HEK293 (cell line): ENCODE results near the gene CNP.
A peak's percentile ranks its signal among the peaks of the same experiment; 100 is the strongest.

Source experiments
- INSM2 ChIP-seq: fragments of 450-650 bp; formaldehyde crosslinking; IDR thresholded peaks from 2 replicates; pipeline ENCODE4 v1.5.1; 2016; ENCODE audit warnings: missing biosample characterization, missing genetic modification characterization
- KLF17 ChIP-seq: fragments of 450-650 bp; formaldehyde crosslinking; IDR thresholded peaks from 2 replicates; pipeline ENCODE4 v1.5.1; 2016; ENCODE audit warnings: missing biosample characterization, missing genetic modification characterization
- OSR2 ChIP-seq: fragments of 450-650 bp; formaldehyde crosslinking; IDR thresholded peaks from 2 replicates; pipeline ENCODE4 v1.5.1; 2016; ENCODE audit warnings: missing biosample characterization, missing genetic modification characterization
- SP2 ChIP-seq: fragments of 450-650 bp; formaldehyde crosslinking; IDR thresholded peaks from 2 replicates; pipeline ENCODE4 v1.5.1; 2016; ENCODE audit warnings: missing biosample characterization, missing genetic modification characterization
- ZBTB21 ChIP-seq: fragments of 450-650 bp; formaldehyde crosslinking; IDR thresholded peaks from 2 replicates; pipeline ENCODE4 v1.5.1; 2017; ENCODE audit warnings: missing biosample characterization, missing genetic modification characterization
- ZEB2 ChIP-seq: fragments of 450-650 bp; formaldehyde crosslinking; IDR thresholded peaks from 2 replicates; pipeline ENCODE4 v1.5.1; 2016; ENCODE audit warnings: missing biosample characterization, missing genetic modification characterization
- ZNF157 ChIP-seq: fragments of 450-650 bp; formaldehyde crosslinking; IDR thresholded peaks from 2 replicates; pipeline ENCODE4 v1.5.1; 2016; ENCODE audit warnings: missing biosample characterization, missing genetic modification characterization
- ZNF19 ChIP-seq: fragments of 450-650 bp; formaldehyde crosslinking; IDR thresholded peaks from 2 replicates; pipeline ENCODE4; 2016; ENCODE audit warnings: missing biosample characterization, missing genetic modification characterization, low read depth
- ZNF404 ChIP-seq: fragments of 450-650 bp; formaldehyde crosslinking; IDR thresholded peaks from 2 replicates; pipeline ENCODE4 v1.5.1; 2017; ENCODE audit warnings: missing biosample characterization, missing genetic modification characterization
- ZNF433 ChIP-seq: fragments of 450-650 bp; formaldehyde crosslinking; IDR thresholded peaks from 2 replicates; pipeline ENCODE4 v1.5.1; 2016; ENCODE audit warnings: missing biosample characterization, missing genetic modification characterization, low read depth
- ZNF514 ChIP-seq: fragments of 450-650 bp; formaldehyde crosslinking; IDR thresholded peaks from 2 replicates; pipeline ENCODE4 v1.5.1; 2016; ENCODE audit warnings: missing biosample characterization, missing genetic modification characterization
- ZNF544 ChIP-seq: fragments of 450-650 bp; formaldehyde crosslinking; IDR thresholded peaks from 2 replicates; pipeline ENCODE4 v1.5.0; 2017; ENCODE audit warnings: missing biosample characterization, missing genetic modification characterization
- ZNF596 ChIP-seq: fragments of 450-650 bp; IDR thresholded peaks from 2 replicates; pipeline ENCODE4 v1.5.0; 2018; ENCODE audit warnings: missing biosample characterization, mild to moderate bottlenecking, missing genetic modification characterization, moderate library complexity
- ZNF600 ChIP-seq: fragments of 450-650 bp; formaldehyde crosslinking; IDR thresholded peaks from 2 replicates; pipeline ENCODE4 v1.5.1; 2016; ENCODE audit warnings: missing biosample characterization, missing genetic modification characterization
- ZNF664 ChIP-seq: fragments of 450-650 bp; formaldehyde crosslinking; IDR thresholded peaks from 2 replicates; pipeline ENCODE4 v1.5.1; 2016; ENCODE audit warnings: missing biosample characterization, missing genetic modification characterization
- ZNF677 ChIP-seq: fragments of 450-650 bp; IDR thresholded peaks from 2 replicates; pipeline ENCODE4 v1.5.0; 2018; ENCODE audit warnings: missing biosample characterization, mild to moderate bottlenecking, missing genetic modification characterization, moderate library complexity
- ZNF76 ChIP-seq: fragments of 450-650 bp; formaldehyde crosslinking; IDR thresholded peaks from 2 replicates; pipeline ENCODE4; 2016; ENCODE audit warnings: low read depth, missing biosample characterization, missing genetic modification characterization, borderline replicate concordance
- ZNF830 ChIP-seq: fragments of 450-650 bp; IDR thresholded peaks from 2 replicates; pipeline ENCODE4 v1.5.0; 2018; ENCODE audit warnings: missing biosample characterization, missing genetic modification characterization, low read depth, mild to moderate bottlenecking, moderate library complexity
- TF ChIP-seq, protein P1 (sequence below): fragments of 450-650 bp; formaldehyde crosslinking; IDR thresholded peaks from 2 replicates; pipeline ENCODE4 v1.5.1; 2016; ENCODE audit warnings: missing biosample characterization, missing genetic modification characterization
- TF ChIP-seq, protein P2 (sequence below): fragments of 450-650 bp; formaldehyde crosslinking; IDR thresholded peaks from 2 replicates; pipeline ENCODE4 v1.5.1; 2017; ENCODE audit warnings: missing biosample characterization, missing genetic modification characterization
- TF ChIP-seq, protein P3 (sequence below): fragments of 450-650 bp; IDR thresholded peaks from 2 replicates; pipeline ENCODE4 v1.5.1; 2018; ENCODE audit warnings: missing biosample characterization, missing genetic modification characterization
- TF ChIP-seq, protein P4 (sequence below): fragments of 450-650 bp; formaldehyde crosslinking; IDR thresholded peaks from 2 replicates; pipeline ENCODE4 v1.5.1; 2016; ENCODE audit warnings: missing biosample characterization, missing genetic modification characterization
- TF ChIP-seq, protein P5 (sequence below): fragments of 450-650 bp; formaldehyde crosslinking; IDR thresholded peaks from 2 replicates; pipeline ENCODE4 v1.5.1; 2016; ENCODE audit warnings: missing biosample characterization, missing genetic modification characterization
- TF ChIP-seq, protein P6 (sequence below): fragments of 450-650 bp; formaldehyde crosslinking; IDR thresholded peaks from 2 replicates; pipeline ENCODE4 v1.5.1; 2016; ENCODE audit warnings: missing biosample characterization, missing genetic modification characterization

CNP gene

DNA sequence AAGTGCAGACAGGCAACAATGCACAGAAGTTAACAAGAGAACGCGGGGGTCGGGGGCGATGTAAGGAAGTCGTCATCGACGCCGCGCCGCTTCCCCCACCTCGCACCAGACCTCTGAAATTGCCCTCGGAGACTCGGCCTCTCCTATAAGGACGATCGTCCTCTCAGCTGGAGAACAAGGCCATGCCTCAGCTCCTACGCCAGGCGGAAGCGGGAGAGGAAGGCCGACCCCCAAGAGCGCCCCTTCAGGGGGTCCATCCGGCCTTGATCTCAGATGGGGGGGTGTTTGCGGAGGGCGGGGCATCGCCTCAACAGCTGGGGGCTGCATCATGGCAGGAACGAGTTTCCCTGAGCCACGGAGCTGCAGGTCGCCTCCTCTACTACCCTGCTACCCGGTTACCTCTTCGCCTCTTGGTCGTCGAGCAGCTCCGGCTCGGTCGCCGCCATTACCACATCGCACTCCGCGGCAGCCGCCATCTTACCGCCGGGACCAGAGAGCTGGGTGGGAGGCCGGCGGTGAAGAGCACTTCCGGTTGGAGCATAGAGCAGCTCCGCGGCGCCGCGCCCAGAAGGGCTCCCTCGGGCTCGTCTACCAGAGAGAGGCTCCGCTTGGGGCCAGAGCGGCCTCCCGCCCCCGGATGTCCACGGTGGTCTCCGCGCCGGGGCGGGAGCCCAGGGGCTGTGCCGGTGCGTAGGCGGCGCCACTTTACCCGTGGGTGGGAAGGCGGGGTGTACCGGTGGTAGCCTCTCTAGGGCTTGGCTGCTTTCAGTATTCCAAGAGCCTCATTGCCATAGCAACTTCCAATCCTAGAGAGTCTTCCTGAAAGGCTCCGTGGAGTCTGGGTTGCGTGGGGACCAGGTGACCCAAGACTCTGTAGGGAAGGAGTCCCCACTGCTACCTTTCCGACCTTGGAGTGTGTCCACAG, 50.6 kb downstream of the CNP start, which contains the start of gene DNAJC7 (continued):
- TF ChIP-seq ZNF830, result no peak
- TF ChIP-seq KLF17 (tag by site-specific recombination), result no peak; the same call in none of the 2 replicates
- no peak for TF ChIP-seq ZNF514 (tag by site-specific recombination)
- 0 out of 2 replicates have a peak, but pooled peaks have one; percentile 18 for TF ChIP-seq ZNF600
- TF ChIP-seq ZNF19, result no peak
- TF ChIP-seq ZEB2 (tag by site-specific recombination), result peak; percentile 99
- TF ChIP-seq SP2 (tag by site-specific recombination), result peak; percentile 97
- TF ChIP-seq, protein P1, sequence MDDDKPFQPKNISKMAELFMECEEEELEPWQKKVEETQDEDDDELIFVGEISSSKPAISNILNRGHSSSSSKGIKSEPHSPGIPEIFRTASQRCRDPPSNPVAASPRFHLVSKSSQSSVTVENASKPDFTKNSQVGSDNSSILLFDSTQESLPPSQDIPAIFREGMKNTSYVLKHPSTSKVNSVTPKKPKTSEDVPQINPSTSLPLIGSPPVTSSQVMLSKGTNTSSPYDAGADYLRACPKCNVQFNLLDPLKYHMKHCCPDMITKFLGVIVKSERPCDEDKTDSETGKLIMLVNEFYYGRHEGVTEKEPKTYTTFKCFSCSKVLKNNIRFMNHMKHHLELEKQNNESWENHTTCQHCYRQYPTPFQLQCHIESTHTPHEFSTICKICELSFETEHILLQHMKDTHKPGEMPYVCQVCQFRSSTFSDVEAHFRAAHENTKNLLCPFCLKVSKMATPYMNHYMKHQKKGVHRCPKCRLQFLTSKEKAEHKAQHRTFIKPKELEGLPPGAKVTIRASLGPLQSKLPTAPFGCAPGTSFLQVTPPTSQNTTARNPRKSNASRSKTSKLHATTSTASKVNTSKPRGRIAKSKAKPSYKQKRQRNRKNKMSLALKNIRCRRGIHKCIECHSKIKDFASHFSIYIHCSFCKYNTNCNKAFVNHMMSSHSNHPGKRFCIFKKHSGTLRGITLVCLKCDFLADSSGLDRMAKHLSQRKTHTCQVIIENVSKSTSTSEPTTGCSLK (tag by site-specific recombination), result no peak
- TF ChIP-seq, protein P2, sequence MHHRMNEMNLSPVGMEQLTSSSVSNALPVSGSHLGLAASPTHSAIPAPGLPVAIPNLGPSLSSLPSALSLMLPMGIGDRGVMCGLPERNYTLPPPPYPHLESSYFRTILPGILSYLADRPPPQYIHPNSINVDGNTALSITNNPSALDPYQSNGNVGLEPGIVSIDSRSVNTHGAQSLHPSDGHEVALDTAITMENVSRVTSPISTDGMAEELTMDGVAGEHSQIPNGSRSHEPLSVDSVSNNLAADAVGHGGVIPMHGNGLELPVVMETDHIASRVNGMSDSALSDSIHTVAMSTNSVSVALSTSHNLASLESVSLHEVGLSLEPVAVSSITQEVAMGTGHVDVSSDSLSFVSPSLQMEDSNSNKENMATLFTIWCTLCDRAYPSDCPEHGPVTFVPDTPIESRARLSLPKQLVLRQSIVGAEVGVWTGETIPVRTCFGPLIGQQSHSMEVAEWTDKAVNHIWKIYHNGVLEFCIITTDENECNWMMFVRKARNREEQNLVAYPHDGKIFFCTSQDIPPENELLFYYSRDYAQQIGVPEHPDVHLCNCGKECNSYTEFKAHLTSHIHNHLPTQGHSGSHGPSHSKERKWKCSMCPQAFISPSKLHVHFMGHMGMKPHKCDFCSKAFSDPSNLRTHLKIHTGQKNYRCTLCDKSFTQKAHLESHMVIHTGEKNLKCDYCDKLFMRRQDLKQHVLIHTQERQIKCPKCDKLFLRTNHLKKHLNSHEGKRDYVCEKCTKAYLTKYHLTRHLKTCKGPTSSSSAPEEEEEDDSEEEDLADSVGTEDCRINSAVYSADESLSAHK, result no peak
- TF ChIP-seq ZNF677 (tag by site-specific recombination), result no peak
- TF ChIP-seq, protein P3, sequence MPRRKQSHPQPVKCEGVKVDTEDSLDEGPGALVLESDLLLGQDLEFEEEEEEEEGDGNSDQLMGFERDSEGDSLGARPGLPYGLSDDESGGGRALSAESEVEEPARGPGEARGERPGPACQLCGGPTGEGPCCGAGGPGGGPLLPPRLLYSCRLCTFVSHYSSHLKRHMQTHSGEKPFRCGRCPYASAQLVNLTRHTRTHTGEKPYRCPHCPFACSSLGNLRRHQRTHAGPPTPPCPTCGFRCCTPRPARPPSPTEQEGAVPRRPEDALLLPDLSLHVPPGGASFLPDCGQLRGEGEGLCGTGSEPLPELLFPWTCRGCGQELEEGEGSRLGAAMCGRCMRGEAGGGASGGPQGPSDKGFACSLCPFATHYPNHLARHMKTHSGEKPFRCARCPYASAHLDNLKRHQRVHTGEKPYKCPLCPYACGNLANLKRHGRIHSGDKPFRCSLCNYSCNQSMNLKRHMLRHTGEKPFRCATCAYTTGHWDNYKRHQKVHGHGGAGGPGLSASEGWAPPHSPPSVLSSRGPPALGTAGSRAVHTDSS (tag by site-specific recombination), result no peak
- no peak for TF ChIP-seq ZNF664
- no peak for TF ChIP-seq ZNF404 (tag by site-specific recombination)
- peak; percentile 84; the same call in 1 of the 2 replicates for TF ChIP-seq ZNF76 (tag by site-specific recombination)
- TF ChIP-seq INSM2 (tag by site-specific recombination), result 0 out of 2 replicates have a peak, but pooled peaks have one; percentile 63
- no peak for TF ChIP-seq ZNF544
- no peak; the same call in 1 of the 2 replicates for TF ChIP-seq OSR2 (tag by site-specific recombination)
- TF ChIP-seq, protein P4, sequence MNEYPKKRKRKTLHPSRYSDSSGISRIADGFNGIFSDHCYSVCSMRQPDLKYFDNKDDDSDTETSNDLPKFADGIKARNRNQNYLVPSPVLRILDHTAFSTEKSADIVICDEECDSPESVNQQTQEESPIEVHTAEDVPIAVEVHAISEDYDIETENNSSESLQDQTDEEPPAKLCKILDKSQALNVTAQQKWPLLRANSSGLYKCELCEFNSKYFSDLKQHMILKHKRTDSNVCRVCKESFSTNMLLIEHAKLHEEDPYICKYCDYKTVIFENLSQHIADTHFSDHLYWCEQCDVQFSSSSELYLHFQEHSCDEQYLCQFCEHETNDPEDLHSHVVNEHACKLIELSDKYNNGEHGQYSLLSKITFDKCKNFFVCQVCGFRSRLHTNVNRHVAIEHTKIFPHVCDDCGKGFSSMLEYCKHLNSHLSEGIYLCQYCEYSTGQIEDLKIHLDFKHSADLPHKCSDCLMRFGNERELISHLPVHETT (tag by site-specific recombination), result peak; percentile 79; the same call in 1 of the 2 replicates
- TF ChIP-seq ZNF433 (tag by site-specific recombination), result no peak
- TF ChIP-seq, protein P5, sequence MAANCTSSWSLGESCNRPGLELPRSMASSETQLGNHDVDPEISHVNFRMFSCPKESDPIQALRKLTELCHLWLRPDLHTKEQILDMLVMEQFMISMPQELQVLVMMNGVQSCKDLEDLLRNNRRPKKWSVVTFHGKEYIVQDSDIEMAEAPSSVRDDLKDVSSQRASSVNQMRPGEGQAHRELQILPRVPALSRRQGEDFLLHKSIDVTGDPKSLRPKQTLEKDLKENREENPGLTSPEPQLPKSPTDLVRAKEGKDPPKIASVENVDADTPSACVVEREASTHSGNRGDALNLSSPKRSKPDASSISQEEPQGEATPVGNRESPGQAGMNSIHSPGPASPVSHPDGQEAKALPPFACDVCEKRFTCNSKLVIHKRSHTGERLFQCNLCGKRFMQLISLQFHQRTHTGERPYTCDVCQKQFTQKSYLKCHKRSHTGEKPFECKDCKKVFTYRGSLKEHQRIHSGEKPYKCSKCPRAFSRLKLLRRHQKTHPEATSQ, result 0 out of 2 replicates have a peak, but pooled peaks have one; percentile 61
- TF ChIP-seq, protein P6, sequence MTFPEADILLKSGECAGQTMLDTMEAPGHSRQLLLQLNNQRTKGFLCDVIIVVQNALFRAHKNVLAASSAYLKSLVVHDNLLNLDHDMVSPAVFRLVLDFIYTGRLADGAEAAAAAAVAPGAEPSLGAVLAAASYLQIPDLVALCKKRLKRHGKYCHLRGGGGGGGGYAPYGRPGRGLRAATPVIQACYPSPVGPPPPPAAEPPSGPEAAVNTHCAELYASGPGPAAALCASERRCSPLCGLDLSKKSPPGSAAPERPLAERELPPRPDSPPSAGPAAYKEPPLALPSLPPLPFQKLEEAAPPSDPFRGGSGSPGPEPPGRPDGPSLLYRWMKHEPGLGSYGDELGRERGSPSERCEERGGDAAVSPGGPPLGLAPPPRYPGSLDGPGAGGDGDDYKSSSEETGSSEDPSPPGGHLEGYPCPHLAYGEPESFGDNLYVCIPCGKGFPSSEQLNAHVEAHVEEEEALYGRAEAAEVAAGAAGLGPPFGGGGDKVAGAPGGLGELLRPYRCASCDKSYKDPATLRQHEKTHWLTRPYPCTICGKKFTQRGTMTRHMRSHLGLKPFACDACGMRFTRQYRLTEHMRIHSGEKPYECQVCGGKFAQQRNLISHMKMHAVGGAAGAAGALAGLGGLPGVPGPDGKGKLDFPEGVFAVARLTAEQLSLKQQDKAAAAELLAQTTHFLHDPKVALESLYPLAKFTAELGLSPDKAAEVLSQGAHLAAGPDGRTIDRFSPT (tag by site-specific recombination), result no peak
- TF ChIP-seq ZNF596, result no peak
- 0 out of 2 replicates have a peak, but pooled peaks have one; percentile 32 for TF ChIP-seq ZBTB21 (tag by site-specific recombination)
- no peak for TF ChIP-seq ZNF157 (tag by site-specific recombination)
